ENCODE measurements around the gene PWP2. TPM values are rescaled to one million over a fixed set of nuclear protein-coding genes. Genes with fewer than 3 reads are reported as not detected.

Gene PWP2
- total RNA-seq, 1 donor from 2014 or later = 22.1 TPM

- H3K4me1 Mint-ChIP-seq (ENCODE audit: low read depth, unreplicated experiment) = no peaks in the 10 kb centered on the region
- no peak overlapping the region for H3K4me3 Mint-ChIP-seq (ENCODE audit: unreplicated experiment)
- TF ChIP-seq, protein P1, sequence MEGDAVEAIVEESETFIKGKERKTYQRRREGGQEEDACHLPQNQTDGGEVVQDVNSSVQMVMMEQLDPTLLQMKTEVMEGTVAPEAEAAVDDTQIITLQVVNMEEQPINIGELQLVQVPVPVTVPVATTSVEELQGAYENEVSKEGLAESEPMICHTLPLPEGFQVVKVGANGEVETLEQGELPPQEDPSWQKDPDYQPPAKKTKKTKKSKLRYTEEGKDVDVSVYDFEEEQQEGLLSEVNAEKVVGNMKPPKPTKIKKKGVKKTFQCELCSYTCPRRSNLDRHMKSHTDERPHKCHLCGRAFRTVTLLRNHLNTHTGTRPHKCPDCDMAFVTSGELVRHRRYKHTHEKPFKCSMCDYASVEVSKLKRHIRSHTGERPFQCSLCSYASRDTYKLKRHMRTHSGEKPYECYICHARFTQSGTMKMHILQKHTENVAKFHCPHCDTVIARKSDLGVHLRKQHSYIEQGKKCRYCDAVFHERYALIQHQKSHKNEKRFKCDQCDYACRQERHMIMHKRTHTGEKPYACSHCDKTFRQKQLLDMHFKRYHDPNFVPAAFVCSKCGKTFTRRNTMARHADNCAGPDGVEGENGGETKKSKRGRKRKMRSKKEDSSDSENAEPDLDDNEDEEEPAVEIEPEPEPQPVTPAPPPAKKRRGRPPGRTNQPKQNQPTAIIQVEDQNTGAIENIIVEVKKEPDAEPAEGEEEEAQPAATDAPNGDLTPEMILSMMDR (IDR thresholded peaks at IDR 0.05; ENCODE audit: partially characterized antibody, unreplicated experiment) = no peak
- H3K27ac Mint-ChIP-seq (ENCODE audit: unreplicated experiment) = no peak overlapping the region
- no peaks in the 10 kb centered on the region for H3K36me3 Mint-ChIP-seq (ENCODE audit: unreplicated experiment)
- DNase-seq = no peak
- no peaks in the 10 kb centered on the region for H3K27me3 Mint-ChIP-seq (ENCODE audit: unreplicated experiment)
- H3K9me3 Mint-ChIP-seq (ENCODE audit: unreplicated experiment) = no peaks in the 10 kb centered on the region
Measured at GRCh38 chr21:44082648-44083440, 24.4 kb upstream of the PWP2 start.

DNA sequence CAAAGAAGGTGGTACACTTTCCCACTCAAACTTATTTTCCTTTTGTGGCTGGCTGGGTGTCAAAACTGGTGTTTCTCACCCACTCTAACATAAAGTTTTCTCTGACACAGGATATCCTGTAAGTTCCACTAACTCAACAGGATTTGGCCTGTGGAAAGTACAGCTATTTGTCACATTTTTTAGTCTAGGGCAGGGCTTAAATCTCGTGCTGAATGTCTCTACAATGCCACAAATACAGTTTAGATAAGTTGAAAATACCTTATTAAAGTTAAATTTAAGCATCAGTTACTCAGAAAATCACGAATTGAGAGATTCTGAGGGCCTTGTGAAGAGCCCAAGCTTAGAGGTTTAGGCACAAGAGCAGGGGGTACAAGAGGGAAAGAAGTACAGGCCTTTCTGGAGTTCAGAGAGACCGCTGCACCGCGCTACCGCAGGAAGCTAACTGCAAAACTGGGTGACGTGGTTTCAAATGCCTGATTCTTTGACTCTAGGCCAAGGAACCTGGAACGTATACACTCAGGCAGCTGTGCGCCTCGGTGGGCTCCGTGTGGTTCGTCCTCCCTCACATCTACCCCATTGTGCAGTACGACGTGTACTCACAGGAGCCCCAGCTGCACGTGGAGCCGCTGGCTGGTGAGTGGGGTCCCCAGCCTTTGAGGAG lies 23.4 kb upstream of the PWP2 start:
- TF ChIP-seq, protein P1 (IDR thresholded peaks at IDR 0.05; ENCODE audit: partially characterized antibody, unreplicated experiment) = no peak
- Mint-ChIP-seq H3K4me3 (ENCODE audit: unreplicated experiment) (no peak overlapping the region), H3K9me3 (ENCODE audit: unreplicated experiment) (peaks cover 2% of the 10 kb centered on the region), H3K4me1 (ENCODE audit: low read depth, unreplicated experiment) (no peaks in the 10 kb centered on the region), H3K36me3 (ENCODE audit: unreplicated experiment) (peaks cover 2% of the 10 kb centered on the region), H3K27me3 (ENCODE audit: unreplicated experiment) (no peaks in the 10 kb centered on the region), H3K27ac (ENCODE audit: unreplicated experiment) (no peak overlapping the region)
- no peak for DNase-seq

GRCh38 chr21:44084496-44085241 lies 22.5 kb upstream of the PWP2 start:
- Mint-ChIP-seq H3K9me3 (ENCODE audit: unreplicated experiment) (peaks cover 2% of the 10 kb centered on the region), H3K4me1 (ENCODE audit: low read depth, unreplicated experiment) (no peaks in the 10 kb centered on the region), H3K27me3 (ENCODE audit: unreplicated experiment) (no peaks in the 10 kb centered on the region), H3K27ac (ENCODE audit: unreplicated experiment) (no peak overlapping the region), H3K36me3 (ENCODE audit: unreplicated experiment) (peaks cover 11% of the 10 kb centered on the region), H3K4me3 (ENCODE audit: unreplicated experiment) (no peak overlapping the region)
- TF ChIP-seq, protein P1 (IDR thresholded peaks at IDR 0.05; ENCODE audit: partially characterized antibody, unreplicated experiment) = no peak
- no peak for DNase-seq

GRCh38 chr21:44085491-44086321 lies 21.5 kb upstream of the PWP2 start:
- Mint-ChIP-seq H3K9me3 (ENCODE audit: unreplicated experiment) (peaks cover 2% of the 10 kb centered on the region), H3K4me1 (ENCODE audit: low read depth, unreplicated experiment) (no peaks in the 10 kb centered on the region), H3K36me3 (ENCODE audit: unreplicated experiment) (peaks cover 12% of the 10 kb centered on the region), H3K4me3 (ENCODE audit: unreplicated experiment) (no peak overlapping the region), H3K27me3 (ENCODE audit: unreplicated experiment) (no peaks in the 10 kb centered on the region), H3K27ac (ENCODE audit: unreplicated experiment) (no peak overlapping the region)
- TF ChIP-seq, protein P1 (IDR thresholded peaks at IDR 0.05; ENCODE audit: partially characterized antibody, unreplicated experiment) = no peak
- no peak for DNase-seq

Measured in glutamatergic neuron (in vitro differentiated cells).